Tibial nerve (tissue), 4 donors: ENCODE data around the gene RAB4B.

ENCODE experiments used
- CTCF ChIP-seq, 5 experiments: fragments of 200-600 bp in 3 of 5; fragments of 450-650 bp in 2 of 5; sonication (generic) in 3 of 5; IDR thresholded peaks; one replicate each; pipeline ENCODE4 v1.5.1; 2016 to 2019; ENCODE audit warnings: antibody characterized with exemption in 5 of 5, mild to moderate bottlenecking in 3 of 5, moderate library complexity in 2 of 5
- EP300 ChIP-seq, 2 donors: sonication (generic); formaldehyde crosslinking; IDR thresholded peaks; one replicate each; pipeline ENCODE4 v1.6.1; 2017; ENCODE audit warnings: antibody characterized with exemption in 2 of 2, mild to moderate bottlenecking in 1 of 2
- POLR2A ChIP-seq, 2 donors: fragments of 450-650 bp; IDR thresholded peaks; one replicate each; pipeline ENCODE4 v1.6.1; 2017; ENCODE audit warnings: antibody characterized with exemption in 2 of 2, mild to moderate bottlenecking in 2 of 2, moderate library complexity in 2 of 2

- TF ChIP-seq EP300 (IDR thresholded peaks at IDR 0.05) (no peak), POLR2A (IDR thresholded peaks at IDR 0.05) (no peak), CTCF (IDR thresholded peaks at IDR 0.05) (no peak)
Measured at GRCh38 chr19:40754611-40755247, 23.3 kb upstream of the RAB4B start.
